ENCODE measurements around the gene CAMTA1.

Gene CAMTA1

DNA sequence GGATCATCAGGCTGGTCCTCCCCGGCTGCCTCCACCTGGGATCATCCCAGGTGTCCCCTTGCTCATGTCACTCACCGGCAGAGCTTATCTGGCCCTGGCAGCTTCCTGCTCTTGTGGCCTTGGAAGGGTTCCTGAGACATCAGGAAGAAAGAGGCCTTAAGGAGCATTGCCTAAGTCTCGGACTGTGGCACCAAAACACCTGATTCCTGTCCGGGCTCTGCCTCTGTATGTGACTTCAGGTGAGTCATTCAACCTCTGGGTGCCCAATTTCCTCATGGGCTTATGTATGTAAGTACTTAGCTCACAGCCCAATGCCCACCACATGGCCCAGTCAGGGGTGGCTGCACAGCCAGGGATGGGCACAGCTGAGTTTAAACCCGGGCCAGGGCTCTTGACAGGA, 729.9 kb downstream of the CAMTA1 start:
- no peak for DNase-seq (ENCODE audit: low read depth)
- TF ChIP-seq, protein P1, sequence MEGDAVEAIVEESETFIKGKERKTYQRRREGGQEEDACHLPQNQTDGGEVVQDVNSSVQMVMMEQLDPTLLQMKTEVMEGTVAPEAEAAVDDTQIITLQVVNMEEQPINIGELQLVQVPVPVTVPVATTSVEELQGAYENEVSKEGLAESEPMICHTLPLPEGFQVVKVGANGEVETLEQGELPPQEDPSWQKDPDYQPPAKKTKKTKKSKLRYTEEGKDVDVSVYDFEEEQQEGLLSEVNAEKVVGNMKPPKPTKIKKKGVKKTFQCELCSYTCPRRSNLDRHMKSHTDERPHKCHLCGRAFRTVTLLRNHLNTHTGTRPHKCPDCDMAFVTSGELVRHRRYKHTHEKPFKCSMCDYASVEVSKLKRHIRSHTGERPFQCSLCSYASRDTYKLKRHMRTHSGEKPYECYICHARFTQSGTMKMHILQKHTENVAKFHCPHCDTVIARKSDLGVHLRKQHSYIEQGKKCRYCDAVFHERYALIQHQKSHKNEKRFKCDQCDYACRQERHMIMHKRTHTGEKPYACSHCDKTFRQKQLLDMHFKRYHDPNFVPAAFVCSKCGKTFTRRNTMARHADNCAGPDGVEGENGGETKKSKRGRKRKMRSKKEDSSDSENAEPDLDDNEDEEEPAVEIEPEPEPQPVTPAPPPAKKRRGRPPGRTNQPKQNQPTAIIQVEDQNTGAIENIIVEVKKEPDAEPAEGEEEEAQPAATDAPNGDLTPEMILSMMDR (conservative IDR thresholded peaks at IDR 0.05; ENCODE audit: low read depth, low read length): no peak
- H3K4me3 ChIP-seq (ENCODE audit: low read depth, low read length): no peak overlapping the region

DNA sequence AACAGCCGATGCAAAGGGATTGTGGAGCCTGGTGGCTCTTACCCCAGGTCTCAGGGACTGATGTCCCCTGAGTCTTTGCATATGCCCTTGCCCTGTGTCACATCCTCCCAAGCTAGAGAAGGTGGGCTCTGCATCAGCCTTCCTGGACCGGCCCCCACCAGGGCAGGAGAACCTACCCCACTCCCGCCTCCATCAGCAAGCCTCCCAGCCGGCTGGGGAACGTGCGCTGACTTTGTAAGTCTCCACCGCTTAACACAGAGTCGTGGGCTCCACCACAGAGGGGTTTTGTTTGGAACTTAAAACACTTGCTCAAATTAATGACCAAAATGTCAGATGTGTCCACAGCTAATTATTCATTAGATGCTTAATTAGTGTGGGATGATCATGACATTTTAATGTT, 730.6 kb downstream of the CAMTA1 start:
- no peak overlapping the region for H3K4me3 ChIP-seq (ENCODE audit: low read depth, low read length)
- DNase-seq (ENCODE audit: low read depth): no peak
- TF ChIP-seq, protein P1 (conservative IDR thresholded peaks at IDR 0.05; ENCODE audit: low read depth, low read length): no peak

DNA sequence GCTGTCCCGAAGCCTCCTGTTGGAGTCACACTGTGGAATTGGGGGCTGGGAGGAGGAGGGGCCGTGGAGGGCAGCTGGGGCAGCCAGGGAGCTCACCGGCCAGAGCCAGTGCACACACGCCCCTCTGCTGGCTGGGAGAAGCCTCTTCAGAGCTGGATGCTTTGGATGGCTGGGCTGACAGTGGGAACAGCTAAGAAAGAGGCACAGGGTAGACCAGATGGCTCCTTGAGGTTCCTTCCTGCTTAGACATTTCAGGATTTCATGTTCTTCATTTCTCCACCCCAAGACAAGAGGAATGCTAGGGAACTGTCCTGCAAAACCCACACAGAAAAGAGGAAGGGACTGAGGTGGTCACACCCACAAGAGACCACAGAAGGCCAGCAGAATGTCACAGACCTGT, 731.1 kb downstream of the CAMTA1 start:
- no peak overlapping the region for H3K4me3 ChIP-seq (ENCODE audit: low read depth, low read length)
- DNase-seq (ENCODE audit: low read depth): peak; percentile 22
- TF ChIP-seq, protein P1 (conservative IDR thresholded peaks at IDR 0.05; ENCODE audit: low read depth, low read length): peak; percentile 30

DNA sequence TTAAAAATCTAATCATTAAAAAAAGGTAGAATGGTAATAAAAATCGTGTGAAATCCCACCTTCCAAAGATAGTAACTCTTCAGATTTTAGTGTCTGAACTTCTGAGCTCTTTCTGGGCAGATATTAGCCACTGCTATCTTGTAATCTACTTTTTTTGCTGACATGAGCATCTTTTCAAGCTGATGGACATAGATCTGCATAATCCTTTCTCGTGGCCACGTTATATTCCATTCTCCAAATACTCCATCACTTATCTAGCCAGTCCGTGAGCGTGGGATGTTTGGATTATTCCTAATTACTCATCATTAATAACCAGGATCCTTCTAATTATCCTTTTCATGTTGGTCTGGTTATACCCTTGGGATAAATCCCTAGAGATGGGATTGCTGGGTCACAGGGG, 731.7 kb downstream of the CAMTA1 start:
- no peak overlapping the region for H3K4me3 ChIP-seq (ENCODE audit: low read depth, low read length)
- TF ChIP-seq, protein P1 (conservative IDR thresholded peaks at IDR 0.05; ENCODE audit: low read depth, low read length): no peak
- DNase-seq (ENCODE audit: low read depth): no peak

DNA sequence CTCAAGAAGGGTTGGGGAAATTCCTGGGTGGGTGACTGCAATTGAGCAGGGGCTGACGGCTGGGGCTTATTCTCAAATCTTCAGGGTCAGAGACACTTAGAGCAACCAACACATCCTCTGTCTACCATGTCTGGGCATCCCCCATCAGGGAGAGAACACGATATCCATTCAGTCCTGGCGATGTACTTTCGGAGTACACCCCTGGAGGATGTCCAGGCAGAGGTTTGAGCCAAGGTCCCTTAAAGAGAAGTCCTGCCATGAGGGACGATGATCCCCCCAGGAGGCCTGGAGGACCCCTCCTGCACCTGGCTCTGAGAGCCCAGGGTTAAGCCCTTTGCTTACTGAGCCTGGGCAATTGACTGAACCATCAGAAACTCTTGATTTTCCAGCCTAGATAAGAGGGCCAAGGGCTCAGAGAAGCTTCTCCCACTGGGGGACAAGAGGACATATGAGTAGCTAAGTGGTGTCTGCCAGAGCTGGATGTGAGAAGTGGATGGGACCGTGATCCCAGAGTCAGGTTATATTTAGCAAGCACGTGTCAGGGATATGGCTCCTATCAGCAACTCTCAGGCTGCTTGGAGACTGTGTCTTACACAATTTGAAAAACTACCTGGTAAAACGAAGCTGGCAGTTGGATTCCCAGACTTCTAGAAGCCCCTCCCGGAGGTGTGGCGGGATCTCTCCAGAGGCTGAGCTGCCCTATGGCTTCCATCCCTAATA, 732.5 kb downstream of the CAMTA1 start:
- H3K4me3 ChIP-seq (ENCODE audit: low read depth, low read length): no peak overlapping the region
- no peak for DNase-seq (ENCODE audit: low read depth)
- TF ChIP-seq, protein P1 (conservative IDR thresholded peaks at IDR 0.05; ENCODE audit: low read depth, low read length): no peak

DNA sequence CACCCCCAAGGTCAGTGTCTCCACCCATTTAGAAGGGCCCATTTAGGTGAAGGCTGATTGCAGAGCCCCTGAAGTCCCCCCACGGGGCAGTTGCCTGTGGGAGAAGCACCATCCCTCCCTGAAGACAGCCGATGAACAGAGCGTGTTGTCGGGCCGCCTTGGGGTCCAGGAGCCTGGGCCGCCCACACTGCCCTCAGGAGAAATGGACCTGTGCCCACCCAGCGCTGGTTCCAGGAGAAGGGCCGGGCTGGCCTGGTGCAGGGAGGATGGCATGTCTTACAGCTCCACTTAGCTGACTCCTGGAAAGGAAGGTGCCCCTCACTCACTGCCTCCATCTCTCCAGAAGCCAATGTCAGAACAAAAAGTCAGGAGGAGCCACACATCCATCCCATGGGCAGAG, 733.2 kb downstream of the CAMTA1 start:
- H3K4me3 ChIP-seq (ENCODE audit: low read depth, low read length): no peak overlapping the region
- TF ChIP-seq, protein P1 (conservative IDR thresholded peaks at IDR 0.05; ENCODE audit: low read depth, low read length): no peak
- DNase-seq (ENCODE audit: low read depth): no peak

DNA sequence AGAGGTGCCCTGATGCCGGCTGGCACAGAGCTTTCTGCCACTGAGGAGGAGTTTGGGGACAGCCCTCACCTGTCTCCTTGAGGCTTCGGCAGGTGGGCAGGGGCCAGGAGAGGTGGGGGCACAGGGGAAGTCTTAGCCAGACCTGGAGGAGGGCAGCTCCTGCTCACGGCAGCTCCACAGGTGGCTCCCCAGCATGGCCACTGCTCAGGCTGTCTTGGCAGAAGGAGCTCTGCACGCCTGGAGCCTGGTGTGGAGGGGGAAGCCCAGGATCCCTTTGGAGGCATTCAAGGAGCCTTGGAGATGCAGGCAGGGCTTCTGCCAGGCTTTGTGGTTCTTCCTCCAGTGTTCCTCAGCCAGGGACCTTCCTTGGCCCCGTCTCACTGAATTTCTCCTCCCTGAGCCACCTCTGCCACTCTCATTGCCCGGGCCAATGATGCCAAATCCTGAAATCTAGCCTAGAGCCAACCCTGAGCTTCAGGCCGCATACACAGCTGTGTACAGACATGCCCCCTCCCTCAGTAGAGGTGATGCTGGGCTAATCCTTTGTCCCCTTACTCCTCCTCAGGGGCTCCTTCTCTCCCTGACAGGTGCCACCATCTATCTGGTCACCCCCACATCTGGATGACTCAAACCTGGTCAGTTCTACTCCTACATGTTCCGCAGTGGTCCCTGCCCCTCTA, 734.1 kb downstream of the CAMTA1 start:
- TF ChIP-seq, protein P1 (conservative IDR thresholded peaks at IDR 0.05; ENCODE audit: low read depth, low read length): no peak
- no peak for DNase-seq (ENCODE audit: low read depth)
- no peak overlapping the region for H3K4me3 ChIP-seq (ENCODE audit: low read depth, low read length)

Measured in choroid plexus epithelial cell (primary cell).